ENCODE measurements around the gene TMEM184B. TPM values are rescaled to one million over a fixed set of nuclear protein-coding genes. Genes with fewer than 3 reads are reported as not detected.

TMEM184B gene
- total and polyA plus RNA-seq, 2 experiments from 2014 or later, result 42.2 to 95.1 TPM

- Mint-ChIP-seq H3K27me3 (ENCODE audit: insufficient read depth, low read depth, poor library complexity) (peaks cover 23% of the 10 kb centered on the region), H3K9me3 (no peaks in the 10 kb centered on the region; the same call in 1 of the 3 replicates), H3K36me3 (ENCODE audit: low read depth) (peaks cover 13% of the 10 kb centered on the region; the same call in 2 of the 3 replicates), H3K4me3 (no peak overlapping the region), H3K4me1 (peaks cover 21% of the 10 kb centered on the region), H3K27ac (peak overlapping the region; percentile 68; the same call in 1 of the 2 replicates)
- no peak for ATAC-seq
- no peaks in the 10 kb centered on the region for H3K9me2 ChIP-seq (ENCODE audit: insufficient read depth)
- TF ChIP-seq CTCF (conservative IDR thresholded peaks at IDR 0.05; ENCODE audit: low read depth in 2 of 2) (no peak), REST (IDR thresholded peaks at IDR 0.05; ENCODE audit: unreplicated experiment) (no peak), EZH2phosphoT487 (IDR thresholded peaks at IDR 0.05; ENCODE audit: unreplicated experiment) (no peak), ZNF331 (CRISPR knock-in tag; IDR thresholded peaks at IDR 0.05; ENCODE audit: low read depth) (no peak), JUNB (IDR thresholded peaks at IDR 0.05; ENCODE audit: unreplicated experiment) (no peak), POLR2AphosphoS5 (IDR thresholded peaks at IDR 0.05; ENCODE audit: low read depth) (no peak), ZNF114 (CRISPR knock-in tag; IDR thresholded peaks at IDR 0.05) (no peak), CREB1 (CRISPR knock-in tag; IDR thresholded peaks at IDR 0.05; ENCODE audit: low read depth) (no peak), EZH2 (IDR thresholded peaks at IDR 0.05; ENCODE audit: low read depth, unreplicated experiment) (no peak), STAT1 (IDR thresholded peaks at IDR 0.05; ENCODE audit: unreplicated experiment) (no peak), NANOG (IDR thresholded peaks at IDR 0.05; ENCODE audit: borderline replicate concordance) (no peak)
- TF ChIP-seq, protein P1, sequence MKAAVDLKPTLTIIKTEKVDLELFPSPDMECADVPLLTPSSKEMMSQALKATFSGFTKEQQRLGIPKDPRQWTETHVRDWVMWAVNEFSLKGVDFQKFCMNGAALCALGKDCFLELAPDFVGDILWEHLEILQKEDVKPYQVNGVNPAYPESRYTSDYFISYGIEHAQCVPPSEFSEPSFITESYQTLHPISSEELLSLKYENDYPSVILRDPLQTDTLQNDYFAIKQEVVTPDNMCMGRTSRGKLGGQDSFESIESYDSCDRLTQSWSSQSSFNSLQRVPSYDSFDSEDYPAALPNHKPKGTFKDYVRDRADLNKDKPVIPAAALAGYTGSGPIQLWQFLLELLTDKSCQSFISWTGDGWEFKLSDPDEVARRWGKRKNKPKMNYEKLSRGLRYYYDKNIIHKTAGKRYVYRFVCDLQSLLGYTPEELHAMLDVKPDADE (IDR thresholded peaks at IDR 0.05), result no peak
- TF ChIP-seq, protein P2, sequence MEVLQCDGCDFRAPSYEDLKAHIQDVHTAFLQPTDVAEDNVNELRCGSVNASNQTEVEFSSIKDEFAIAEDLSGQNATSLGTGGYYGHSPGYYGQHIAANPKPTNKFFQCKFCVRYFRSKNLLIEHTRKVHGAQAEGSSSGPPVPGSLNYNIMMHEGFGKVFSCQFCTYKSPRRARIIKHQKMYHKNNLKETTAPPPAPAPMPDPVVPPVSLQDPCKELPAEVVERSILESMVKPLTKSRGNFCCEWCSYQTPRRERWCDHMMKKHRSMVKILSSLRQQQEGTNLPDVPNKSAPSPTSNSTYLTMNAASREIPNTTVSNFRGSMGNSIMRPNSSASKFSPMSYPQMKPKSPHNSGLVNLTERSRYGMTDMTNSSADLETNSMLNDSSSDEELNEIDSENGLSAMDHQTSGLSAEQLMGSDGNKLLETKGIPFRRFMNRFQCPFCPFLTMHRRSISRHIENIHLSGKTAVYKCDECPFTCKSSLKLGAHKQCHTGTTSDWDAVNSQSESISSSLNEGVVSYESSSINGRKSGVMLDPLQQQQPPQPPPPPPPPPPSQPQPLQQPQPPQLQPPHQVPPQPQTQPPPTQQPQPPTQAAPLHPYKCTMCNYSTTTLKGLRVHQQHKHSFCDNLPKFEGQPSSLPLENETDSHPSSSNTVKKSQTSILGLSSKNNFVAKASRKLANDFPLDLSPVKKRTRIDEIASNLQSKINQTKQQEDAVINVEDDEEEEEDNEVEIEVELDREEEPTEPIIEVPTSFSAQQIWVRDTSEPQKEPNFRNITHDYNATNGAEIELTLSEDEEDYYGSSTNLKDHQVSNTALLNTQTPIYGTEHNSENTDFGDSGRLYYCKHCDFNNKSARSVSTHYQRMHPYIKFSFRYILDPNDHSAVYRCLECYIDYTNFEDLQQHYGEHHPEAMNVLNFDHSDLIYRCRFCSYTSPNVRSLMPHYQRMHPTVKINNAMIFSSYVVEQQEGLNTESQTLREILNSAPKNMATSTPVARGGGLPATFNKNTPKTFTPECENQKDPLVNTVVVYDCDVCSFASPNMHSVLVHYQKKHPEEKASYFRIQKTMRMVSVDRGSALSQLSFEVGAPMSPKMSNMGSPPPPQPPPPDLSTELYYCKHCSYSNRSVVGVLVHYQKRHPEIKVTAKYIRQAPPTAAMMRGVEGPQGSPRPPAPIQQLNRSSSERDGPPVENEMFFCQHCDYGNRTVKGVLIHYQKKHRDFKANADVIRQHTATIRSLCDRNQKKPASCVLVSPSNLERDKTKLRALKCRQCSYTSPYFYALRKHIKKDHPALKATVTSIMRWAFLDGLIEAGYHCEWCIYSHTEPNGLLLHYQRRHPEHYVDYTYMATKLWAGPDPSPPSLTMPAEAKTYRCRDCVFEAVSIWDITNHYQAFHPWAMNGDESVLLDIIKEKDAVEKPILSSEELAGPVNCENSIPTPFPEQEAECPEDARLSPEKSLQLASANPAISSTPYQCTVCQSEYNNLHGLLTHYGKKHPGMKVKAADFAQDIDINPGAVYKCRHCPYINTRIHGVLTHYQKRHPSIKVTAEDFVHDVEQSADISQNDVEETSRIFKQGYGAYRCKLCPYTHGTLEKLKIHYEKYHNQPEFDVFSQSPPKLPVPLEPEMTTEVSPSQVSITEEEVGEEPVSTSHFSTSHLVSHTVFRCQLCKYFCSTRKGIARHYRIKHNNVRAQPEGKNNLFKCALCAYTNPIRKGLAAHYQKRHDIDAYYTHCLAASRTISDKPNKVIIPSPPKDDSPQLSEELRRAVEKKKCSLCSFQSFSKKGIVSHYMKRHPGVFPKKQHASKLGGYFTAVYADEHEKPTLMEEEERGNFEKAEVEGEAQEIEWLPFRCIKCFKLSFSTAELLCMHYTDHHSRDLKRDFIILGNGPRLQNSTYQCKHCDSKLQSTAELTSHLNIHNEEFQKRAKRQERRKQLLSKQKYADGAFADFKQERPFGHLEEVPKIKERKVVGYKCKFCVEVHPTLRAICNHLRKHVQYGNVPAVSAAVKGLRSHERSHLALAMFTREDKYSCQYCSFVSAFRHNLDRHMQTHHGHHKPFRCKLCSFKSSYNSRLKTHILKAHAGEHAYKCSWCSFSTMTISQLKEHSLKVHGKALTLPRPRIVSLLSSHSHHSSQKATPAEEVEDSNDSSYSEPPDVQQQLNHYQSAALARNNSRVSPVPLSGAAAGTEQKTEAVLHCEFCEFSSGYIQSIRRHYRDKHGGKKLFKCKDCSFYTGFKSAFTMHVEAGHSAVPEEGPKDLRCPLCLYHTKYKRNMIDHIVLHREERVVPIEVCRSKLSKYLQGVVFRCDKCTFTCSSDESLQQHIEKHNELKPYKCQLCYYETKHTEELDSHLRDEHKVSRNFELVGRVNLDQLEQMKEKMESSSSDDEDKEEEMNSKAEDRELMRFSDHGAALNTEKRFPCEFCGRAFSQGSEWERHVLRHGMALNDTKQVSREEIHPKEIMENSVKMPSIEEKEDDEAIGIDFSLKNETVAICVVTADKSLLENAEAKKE (CRISPR knock-in tag; IDR thresholded peaks at IDR 0.05), result no peak
- no peak overlapping the region for H3K4me3 ChIP-seq
- H2AFZ ChIP-seq, result no peak overlapping the region
- H3K27ac ChIP-seq (ENCODE audit: low read depth), result peak overlapping the region; percentile 76
- no peaks in the 10 kb centered on the region for H3K27me3 ChIP-seq (ENCODE audit: insufficient read depth)
- no peaks in the 10 kb centered on the region; the same call in 1 of the 2 replicates for H4K20me1 ChIP-seq (replicated peaks; ENCODE audit: insufficient read depth)
- peaks cover 14% of the 10 kb centered on the region for H3K4me1 ChIP-seq (ENCODE audit: insufficient read depth)
- no peaks in the 10 kb centered on the region for H3K79me2 ChIP-seq (replicated peaks; ENCODE audit: insufficient read depth)
- H3K4me2 ChIP-seq, result no peak overlapping the region
- H3F3A ChIP-seq (replicated peaks; ENCODE audit: low read depth), result peaks cover 33% of the 10 kb centered on the region
- no peak for DNase-seq (ENCODE audit: low spot score)
- no peaks in the 10 kb centered on the region; the same call in 1 of the 2 replicates for H3K36me3 ChIP-seq (ENCODE audit: insufficient read depth)
These were observed 11.2 kb upstream of the TMEM184B start for GRCh38 chr22:38284042-38284402.

Data from GM23338 (cell line).